ENCODE measurements around the gene FGF8. TPM values are rescaled to one million over a fixed set of nuclear protein-coding genes. Genes with fewer than 3 reads are reported as not detected.

FGF8 gene
- total RNA-seq, 2 donors from 2014 or later = not detected

GRCh38 chr10:101816913-101817336, 41.0 kb upstream of the FGF8 start:
- Histone ChIP-seq H3K27me3 (no peaks in the 10 kb centered on the region), H3K4me1 (peaks cover 0 to 50% of the 10 kb centered on the region in 2 donors), H3K9me3 (no peaks in the 10 kb centered on the region), H3K36me3 (no peaks in the 10 kb centered on the region), H3K27ac (peak overlapping the region; percentile 97 to 98), H3K4me3 (peak overlapping the region; percentile 97 to 100)
- TF ChIP-seq CTCF (IDR thresholded peaks at IDR 0.05) = no peak
- no peak for DNase-seq (ENCODE audit: low spot score)

- Histone ChIP-seq H3K27ac (peak overlapping the region; percentile 97 to 98), H3K36me3 (peaks cover 3% of the 10 kb centered on the region), H3K4me1 (peaks cover 0 to 56% of the 10 kb centered on the region in 2 donors), H3K4me3 (peak overlapping the region; percentile 97 to 100), H3K27me3 (no peaks in the 10 kb centered on the region), H3K9me3 (no peaks in the 10 kb centered on the region)
- no peak for DNase-seq (ENCODE audit: low spot score)
- no peak for TF ChIP-seq CTCF (IDR thresholded peaks at IDR 0.05)
These were observed 40.5 kb upstream of the FGF8 start for GRCh38 chr10:101816376-101816775.

- Histone ChIP-seq H3K27me3 (no peaks in the 10 kb centered on the region), H3K27ac (peak overlapping the region; percentile 12 to 44), H3K4me3 (peak overlapping the region; percentile 97 to 100), H3K4me1 (peaks cover 0 to 57% of the 10 kb centered on the region in 2 donors), H3K36me3 (peaks cover 21% of the 10 kb centered on the region), H3K9me3 (no peaks in the 10 kb centered on the region)
- TF ChIP-seq CTCF (IDR thresholded peaks at IDR 0.05) = no peak
- DNase-seq (ENCODE audit: low spot score) = peak; percentile 52
These were observed 38.7 kb upstream of the FGF8 start for GRCh38 chr10:101814466-101815071.

GRCh38 chr10:101812606-101813005, 36.7 kb upstream of the FGF8 start:
- DNase-seq (ENCODE audit: low spot score) = peak; percentile 55
- H3K4me3 ChIP-seq = no peak overlapping the region
- no peaks in the 10 kb centered on the region for H3K9me3 ChIP-seq
- TF ChIP-seq CTCF (IDR thresholded peaks at IDR 0.05) = no peak
- H3K36me3 ChIP-seq = peaks cover 37% of the 10 kb centered on the region
- H3K4me1 ChIP-seq = peaks cover 0 to 47% of the 10 kb centered on the region in 2 donors
- no peak overlapping the region for H3K27ac ChIP-seq
- H3K27me3 ChIP-seq = no peaks in the 10 kb centered on the region

- no peak overlapping the region for H3K4me3 ChIP-seq
- H3K9me3 ChIP-seq = no peaks in the 10 kb centered on the region
- H3K4me1 ChIP-seq = peaks cover 0 to 12% of the 10 kb centered on the region in 2 donors
- no peak for DNase-seq (ENCODE audit: low spot score)
- H3K36me3 ChIP-seq = peaks cover 92% of the 10 kb centered on the region
- no peaks in the 10 kb centered on the region for H3K27me3 ChIP-seq
- no peak overlapping the region for H3K27ac ChIP-seq
- no peak for TF ChIP-seq CTCF (IDR thresholded peaks at IDR 0.05)
These were observed 31.2 kb upstream of the FGF8 start for GRCh38 chr10:101807158-101807557.

GRCh38 chr10:101803511-101803910, 27.6 kb upstream of the FGF8 start:
- no peaks in the 10 kb centered on the region for H3K4me1 ChIP-seq
- no peak overlapping the region for H3K27ac ChIP-seq
- peaks cover 96% of the 10 kb centered on the region for H3K36me3 ChIP-seq
- H3K4me3 ChIP-seq = no peak overlapping the region
- DNase-seq (ENCODE audit: low spot score) = no peak
- no peaks in the 10 kb centered on the region for H3K9me3 ChIP-seq
- TF ChIP-seq CTCF (IDR thresholded peaks at IDR 0.05) = no peak
- H3K27me3 ChIP-seq = no peaks in the 10 kb centered on the region

All from right atrium auricular region (tissue), 2 donors.